Astrocyte of the spinal cord (primary cell): ENCODE data around the gene NLGN1.
"Not testable (repeated sequence)": the region's sequence is repeated elsewhere in the genome, so short reads cannot be mapped to it uniquely, and the experiment has no call there.

Experiments used
- DNase-seq: peaks from one replicate; pipeline ENCODE4 v3.0.0; 2011; ENCODE audit warnings: low read depth, low spot score
- H3K4me3 ChIP-seq: 2 replicates; pipeline ENCODE4 v1.5.1; 2011; ENCODE audit warnings: low read depth, mild to moderate bottlenecking, low read length, moderate library complexity
- in situ Hi-C: cut with HindIII; loops from 2 replicates; pipeline ENCODE4 v1.10.0; 2017; ENCODE audit warnings: low sequenced_read_pairs
- TF ChIP-seq, protein P1 (sequence below): IDR thresholded peaks from 2 replicates; pipeline ENCODE4 v1.5.1; 2012; ENCODE audit warnings: low read depth, mild to moderate bottlenecking, low read length, inconsistent platforms

NLGN1 gene

DNA sequence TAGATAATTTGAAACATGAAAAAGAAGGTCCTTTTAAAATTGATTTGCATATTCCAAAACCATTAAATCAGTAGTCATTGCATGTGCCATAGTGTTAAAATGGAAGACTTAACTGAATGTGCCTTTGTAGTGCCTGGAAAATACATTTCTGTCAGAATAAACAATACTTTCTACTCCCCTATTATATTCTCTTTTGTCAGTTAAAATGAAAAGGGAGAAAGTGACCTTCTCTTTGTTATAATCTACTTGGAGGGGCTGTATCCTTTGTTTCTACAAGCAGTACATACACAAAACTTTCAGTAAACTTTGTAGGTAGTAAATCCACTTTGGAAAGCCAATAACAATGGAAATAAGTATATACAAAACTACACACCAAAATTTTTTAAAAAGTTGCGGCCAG lies 189.5 kb downstream of the NLGN1 start:
- in situ Hi-C loops = no loop called here
- TF ChIP-seq, protein P1, sequence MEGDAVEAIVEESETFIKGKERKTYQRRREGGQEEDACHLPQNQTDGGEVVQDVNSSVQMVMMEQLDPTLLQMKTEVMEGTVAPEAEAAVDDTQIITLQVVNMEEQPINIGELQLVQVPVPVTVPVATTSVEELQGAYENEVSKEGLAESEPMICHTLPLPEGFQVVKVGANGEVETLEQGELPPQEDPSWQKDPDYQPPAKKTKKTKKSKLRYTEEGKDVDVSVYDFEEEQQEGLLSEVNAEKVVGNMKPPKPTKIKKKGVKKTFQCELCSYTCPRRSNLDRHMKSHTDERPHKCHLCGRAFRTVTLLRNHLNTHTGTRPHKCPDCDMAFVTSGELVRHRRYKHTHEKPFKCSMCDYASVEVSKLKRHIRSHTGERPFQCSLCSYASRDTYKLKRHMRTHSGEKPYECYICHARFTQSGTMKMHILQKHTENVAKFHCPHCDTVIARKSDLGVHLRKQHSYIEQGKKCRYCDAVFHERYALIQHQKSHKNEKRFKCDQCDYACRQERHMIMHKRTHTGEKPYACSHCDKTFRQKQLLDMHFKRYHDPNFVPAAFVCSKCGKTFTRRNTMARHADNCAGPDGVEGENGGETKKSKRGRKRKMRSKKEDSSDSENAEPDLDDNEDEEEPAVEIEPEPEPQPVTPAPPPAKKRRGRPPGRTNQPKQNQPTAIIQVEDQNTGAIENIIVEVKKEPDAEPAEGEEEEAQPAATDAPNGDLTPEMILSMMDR = no peak
- no peak for DNase-seq
- H3K4me3 ChIP-seq = no peak overlapping the region

DNA sequence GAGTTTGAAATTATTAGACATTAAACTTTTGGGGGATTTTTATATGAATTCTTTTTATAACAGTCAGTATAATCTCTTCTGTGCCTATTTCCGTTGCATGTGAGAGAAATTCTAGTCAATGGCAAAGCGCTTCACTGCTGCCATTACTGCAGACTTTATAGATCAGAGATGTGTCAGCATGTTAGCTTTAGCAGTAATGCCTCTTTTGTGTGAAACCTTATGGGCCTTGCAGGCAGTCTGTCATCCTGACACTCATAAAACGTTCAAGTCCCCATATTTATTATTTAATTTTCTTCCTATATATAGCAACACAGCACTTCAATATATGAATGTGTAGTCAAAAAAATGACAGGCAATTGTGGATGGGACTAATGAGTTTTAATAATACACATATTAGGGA lies 191.0 kb downstream of the NLGN1 start:
- DNase-seq = no peak
- in situ Hi-C loops = no loop called here
- TF ChIP-seq, protein P1 = no peak
- no peak overlapping the region for H3K4me3 ChIP-seq

DNA sequence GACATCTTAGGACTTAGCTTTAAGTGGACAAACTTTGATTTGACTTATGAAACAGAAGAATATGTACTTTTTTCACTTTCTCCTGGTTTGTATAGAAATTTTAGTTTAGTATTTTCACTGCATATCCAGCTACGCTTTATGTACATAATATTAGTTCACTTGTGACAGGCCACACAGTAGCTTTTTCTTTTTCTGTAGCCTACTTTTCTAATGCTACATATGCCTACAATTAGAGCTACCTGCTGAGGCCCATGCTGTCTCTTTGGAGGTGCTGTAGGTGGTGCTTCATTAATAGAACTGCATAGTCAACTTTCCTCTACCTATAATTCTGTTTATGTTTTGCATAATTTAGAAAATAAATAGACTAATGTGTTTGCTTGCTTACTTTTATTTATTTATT lies 191.6 kb downstream of the NLGN1 start:
- no peak overlapping the region for H3K4me3 ChIP-seq
- TF ChIP-seq, protein P1 = no peak
- DNase-seq = no peak
- in situ Hi-C loops = no loop called here

DNA sequence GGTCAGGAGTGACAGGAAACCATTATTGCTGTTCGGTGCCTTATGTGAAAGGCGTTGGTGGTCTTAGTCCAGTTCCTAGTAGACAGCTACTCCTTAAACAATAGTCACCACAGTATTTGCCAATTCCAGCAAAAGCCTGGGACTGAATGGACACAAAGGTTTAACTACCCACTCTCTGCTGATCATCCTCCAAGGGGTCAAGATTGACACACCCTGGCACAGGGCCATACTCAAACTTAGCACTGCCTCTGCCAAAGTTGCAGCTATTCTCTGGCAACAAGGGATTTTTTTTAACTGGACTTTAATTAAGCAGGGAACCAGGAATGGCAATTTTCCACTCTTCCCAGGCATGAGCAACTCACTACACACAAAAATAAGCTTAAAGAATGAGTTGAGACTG lies 193.9 kb downstream of the NLGN1 start:
- TF ChIP-seq, protein P1 = no peak
- in situ Hi-C loops = no loop called here
- no peak for DNase-seq
- no peak overlapping the region for H3K4me3 ChIP-seq

DNA sequence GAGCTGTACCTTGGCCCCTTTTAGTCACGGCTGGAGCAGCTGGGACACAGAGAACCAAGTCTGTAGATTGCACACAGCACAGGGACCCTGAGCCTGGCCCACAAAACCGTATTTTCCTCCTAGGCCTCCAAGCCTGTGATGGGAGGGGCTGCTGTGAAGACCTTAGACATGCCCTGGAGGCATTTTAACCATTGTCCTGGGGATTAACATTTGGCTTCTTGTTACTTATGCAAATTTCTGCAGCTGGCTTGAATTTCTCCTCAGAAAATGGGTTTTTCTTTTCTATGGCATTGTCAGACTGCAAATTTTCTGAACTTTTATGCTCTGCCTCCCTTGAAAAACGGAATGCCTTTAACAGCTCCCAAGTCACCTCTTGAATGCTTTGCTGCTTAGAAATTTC lies 197.3 kb downstream of the NLGN1 start:
- DNase-seq, in situ Hi-C loops, H3K4me3 ChIP-seq: not testable (repeated sequence)

DNA sequence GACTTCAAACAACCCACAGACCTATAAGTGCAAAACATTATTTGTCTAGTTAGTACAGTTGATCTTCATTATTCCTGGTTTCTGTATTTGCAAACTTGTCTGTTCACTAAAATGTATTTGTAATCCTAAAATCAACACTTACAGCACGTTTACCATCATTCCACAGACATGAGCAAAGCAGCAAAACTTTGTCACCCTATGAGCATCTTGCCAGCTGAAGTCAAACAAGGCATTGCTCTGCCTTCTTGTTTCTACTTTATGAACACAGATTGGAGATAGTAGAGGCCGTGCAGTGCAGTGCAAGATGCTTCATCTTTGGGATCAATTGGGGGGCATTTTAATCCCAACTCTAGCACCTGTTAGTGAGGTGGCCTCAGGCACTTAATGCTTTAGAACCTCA lies 202.1 kb downstream of the NLGN1 start:
- DNase-seq = peak; percentile 5
- in situ Hi-C loops = no loop called here
- TF ChIP-seq, protein P1 = no peak
- H3K4me3 ChIP-seq = no peak overlapping the region

DNA sequence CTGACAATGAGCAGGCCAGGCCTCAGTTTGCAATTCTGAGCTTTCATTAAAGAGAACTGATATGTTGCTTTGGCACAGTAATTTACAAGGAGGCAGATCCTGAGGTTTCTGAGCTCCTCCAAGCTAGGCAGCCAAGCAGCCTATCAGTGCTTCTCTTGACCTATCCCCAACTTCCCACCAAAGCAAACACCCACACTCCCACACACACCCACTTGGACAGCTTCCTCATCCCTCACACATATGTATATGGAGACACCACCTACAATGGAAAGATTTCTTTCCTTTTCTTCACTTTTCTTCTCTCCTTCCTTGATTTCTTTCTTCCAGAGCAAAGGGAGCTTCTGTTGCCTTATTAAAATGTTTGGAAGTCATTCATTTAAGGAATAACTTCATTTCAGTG lies 217.0 kb downstream of the NLGN1 start:
- no peak for DNase-seq
- in situ Hi-C loops = no loop called here
- TF ChIP-seq, protein P1 = no peak
- no peak overlapping the region for H3K4me3 ChIP-seq
